HL-60/S4 (cell line): Measurements from ENCODE around the gene PSME3.
"Not testable (repeated sequence)": the region's sequence is repeated elsewhere in the genome, so short reads cannot be mapped to it uniquely, and the experiment has no call there.

ENCODE experiments used
- in situ Hi-C: fragments of 300-500 bp; cut with MboI; formaldehyde crosslinking; loops from 2 replicates; pipeline ENCODE4 v1.14.3; 2022; ENCODE audit warnings: low sequenced_read_pairs

The PSME3 gene

DNA sequence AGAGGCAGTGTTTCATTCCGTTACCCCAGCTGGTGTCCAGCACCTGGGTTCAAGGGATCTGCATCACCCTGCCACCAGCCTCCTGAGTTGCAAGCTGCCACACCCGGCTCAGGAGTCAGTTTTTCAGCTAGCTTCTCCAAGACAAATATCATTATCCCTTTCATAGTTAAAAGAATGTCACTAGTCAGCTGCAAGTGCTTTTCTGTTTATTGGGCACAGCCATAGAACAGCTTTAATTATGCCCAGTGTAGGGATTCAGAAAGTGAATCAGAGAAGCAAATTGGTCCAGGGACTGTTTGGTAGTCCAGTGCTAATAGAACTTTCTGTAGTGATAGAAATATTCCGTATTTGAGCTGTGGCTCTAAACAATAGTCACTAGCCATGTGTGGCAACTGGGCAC is 14.9 kb downstream of the PSME3 start:
- in situ Hi-C loops = loop anchor here (25.0 kb wide), 2 partner anchors 89 to 464 kb away; no protein-coding TSS in a partner anchor

DNA sequence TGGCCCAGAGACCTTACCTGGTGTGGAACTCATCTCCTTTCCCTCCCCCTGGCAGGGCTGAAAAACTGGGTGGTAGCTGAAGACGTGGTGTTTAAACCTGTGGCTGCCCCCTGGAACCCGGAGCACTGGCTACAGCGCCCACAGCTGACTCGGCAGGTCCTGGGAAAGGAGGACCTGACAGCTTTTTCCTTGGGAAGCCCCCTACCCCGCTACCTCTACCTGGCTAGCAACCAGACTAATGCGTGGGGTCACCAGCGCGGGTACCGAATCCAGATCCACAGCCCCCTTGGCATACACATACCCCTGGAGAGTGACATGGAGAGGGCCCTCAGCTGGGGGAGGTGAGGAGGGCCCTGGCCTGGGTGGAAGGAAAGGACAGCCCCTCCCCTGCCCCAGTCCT is 15.8 kb downstream of the PSME3 start:
- in situ Hi-C loops = loop anchor here (25.0 kb wide), 2 partner anchors 88 to 463 kb away; no protein-coding TSS in a partner anchor

DNA sequence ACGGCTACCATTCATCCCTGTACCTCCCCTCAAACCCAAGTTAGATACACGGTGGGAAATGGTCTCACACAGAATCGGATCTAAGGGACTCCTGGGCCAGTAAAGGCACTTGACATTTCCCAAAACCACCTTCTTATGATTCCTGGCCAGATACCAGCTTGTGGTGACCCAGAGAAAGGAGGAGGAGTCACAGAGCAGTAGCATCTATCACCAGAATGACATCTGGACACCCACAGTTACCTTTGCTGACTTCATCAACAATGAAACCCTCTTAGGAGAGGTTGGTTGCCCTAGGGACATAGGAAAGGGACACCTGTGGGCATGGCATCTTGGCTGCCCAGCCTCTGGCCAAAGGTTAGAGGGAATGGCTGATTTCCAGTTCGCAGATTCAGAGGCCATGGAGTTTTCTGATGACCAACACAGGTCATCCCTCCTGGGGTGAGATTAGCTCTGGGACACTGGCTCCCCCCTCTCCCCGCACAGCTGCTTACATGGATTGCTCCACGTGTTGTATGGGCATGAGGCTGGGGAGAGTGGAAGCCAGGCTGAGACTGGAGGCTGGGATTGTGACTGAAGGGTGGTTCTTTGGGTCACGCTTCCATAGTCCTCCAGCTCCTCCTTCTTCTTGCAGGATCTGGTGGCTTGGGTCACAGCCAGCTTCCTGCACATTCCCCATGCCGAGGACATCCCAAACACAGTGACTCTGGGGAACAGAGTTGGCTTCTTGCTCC is 16.4 kb downstream of the PSME3 start:
- in situ Hi-C loops = loop anchor here (25.0 kb wide), 2 partner anchors 88 to 463 kb away; no protein-coding TSS in a partner anchor

DNA sequence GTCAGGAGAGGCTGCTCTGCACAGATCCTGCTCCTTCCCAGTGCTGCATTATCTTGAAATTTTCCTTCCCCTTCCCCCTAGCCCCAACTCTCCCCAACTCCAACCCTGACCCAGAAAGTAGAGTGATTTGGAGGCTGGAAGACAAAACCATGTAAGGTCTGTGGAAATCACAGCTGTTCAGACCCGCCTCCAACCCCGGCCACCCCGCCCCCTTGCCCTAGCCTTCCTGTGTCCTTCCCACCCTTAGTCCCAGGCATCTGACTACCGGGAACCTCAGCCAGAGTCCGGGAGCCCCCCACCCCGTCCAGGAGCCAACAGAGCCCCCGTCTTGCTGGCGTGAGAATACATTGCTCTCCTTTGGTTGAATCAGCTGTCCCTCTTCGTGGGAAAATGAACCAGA is 17.8 kb downstream of the PSME3 start, which contains the start of gene AOC3:
Gene AOC3, plus strand, starts transcription at position 246 of the 400 bp plus-strand sequence. Its CDS starts 145 bp downstream, at position 391.
- in situ Hi-C loops = no loop called here

DNA sequence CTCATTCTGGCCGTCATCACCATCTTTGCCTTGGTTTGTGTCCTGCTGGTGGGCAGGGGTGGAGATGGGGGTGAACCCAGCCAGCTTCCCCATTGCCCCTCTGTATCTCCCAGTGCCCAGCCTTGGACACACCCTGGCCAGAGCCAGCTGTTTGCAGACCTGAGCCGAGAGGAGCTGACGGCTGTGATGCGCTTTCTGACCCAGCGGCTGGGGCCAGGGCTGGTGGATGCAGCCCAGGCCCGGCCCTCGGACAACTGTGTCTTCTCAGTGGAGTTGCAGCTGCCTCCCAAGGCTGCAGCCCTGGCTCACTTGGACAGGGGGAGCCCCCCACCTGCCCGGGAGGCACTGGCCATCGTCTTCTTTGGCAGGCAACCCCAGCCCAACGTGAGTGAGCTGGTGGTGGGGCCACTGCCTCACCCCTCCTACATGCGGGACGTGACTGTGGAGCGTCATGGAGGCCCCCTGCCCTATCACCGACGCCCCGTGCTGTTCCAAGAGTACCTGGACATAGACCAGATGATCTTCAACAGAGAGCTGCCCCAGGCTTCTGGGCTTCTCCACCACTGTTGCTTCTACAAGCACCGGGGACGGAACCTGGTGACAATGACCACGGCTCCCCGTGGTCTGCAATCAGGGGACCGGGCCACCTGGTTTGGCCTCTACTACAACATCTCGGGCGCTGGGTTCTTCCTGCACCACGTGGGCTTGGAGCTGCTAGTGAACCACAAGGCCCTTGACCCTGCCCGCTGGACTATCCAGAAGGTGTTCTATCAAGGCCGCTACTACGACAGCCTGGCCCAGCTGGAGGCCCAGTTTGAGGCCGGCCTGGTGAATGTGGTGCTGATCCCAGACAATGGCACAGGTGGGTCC is 18.4 kb downstream of the PSME3 start:
- in situ Hi-C loops = not testable (repeated sequence)

DNA sequence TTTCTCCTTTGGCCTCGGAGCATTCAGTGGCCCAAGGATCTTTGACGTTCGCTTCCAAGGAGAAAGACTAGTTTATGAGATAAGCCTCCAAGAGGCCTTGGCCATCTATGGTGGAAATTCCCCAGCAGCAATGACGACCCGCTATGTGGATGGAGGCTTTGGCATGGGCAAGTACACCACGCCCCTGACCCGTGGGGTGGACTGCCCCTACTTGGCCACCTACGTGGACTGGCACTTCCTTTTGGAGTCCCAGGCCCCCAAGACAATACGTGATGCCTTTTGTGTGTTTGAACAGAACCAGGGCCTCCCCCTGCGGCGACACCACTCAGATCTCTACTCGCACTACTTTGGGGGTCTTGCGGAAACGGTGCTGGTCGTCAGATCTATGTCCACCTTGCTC is 19.2 kb downstream of the PSME3 start:
- in situ Hi-C loops = no loop called here

DNA sequence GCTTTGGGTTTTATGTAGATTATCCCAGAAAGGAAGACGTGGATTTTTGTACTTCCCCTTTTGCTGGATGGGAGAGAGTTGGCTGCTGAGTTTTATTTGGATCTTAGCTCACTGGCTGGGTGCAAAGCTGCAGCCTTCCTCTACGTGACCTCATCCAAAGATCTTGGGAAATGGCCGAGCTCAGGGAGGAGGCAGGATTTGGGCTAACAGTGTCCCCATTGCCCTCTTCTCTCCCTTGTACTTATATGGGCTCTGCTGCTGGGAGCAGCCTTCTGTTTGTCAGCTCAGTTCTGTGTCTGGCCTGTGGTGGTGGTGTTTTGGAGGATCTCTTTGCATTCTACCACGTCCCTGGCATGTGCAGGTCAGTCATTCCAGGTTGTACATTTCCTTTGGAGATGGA is 19.8 kb downstream of the PSME3 start:
- in situ Hi-C loops = no loop called here

DNA sequence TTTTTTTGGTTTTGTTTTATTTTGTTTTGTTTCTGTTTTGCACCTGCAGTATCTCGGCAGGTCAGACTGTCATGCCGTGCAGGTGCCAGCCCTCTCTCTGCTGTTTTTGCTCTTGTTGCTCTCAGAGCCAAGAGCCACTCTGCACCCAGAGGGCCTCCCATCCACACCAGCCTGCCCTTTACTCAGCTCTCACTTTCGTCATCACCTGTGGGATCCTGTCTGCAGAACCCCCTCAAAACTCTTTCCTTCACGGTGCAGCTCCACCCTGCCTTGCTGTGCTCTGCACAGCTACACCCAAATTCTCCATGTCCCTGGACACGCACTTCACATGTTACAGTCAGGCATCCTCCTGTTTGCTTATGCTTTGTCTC is 20.4 kb downstream of the PSME3 start:
- in situ Hi-C loops = no loop called here

DNA sequence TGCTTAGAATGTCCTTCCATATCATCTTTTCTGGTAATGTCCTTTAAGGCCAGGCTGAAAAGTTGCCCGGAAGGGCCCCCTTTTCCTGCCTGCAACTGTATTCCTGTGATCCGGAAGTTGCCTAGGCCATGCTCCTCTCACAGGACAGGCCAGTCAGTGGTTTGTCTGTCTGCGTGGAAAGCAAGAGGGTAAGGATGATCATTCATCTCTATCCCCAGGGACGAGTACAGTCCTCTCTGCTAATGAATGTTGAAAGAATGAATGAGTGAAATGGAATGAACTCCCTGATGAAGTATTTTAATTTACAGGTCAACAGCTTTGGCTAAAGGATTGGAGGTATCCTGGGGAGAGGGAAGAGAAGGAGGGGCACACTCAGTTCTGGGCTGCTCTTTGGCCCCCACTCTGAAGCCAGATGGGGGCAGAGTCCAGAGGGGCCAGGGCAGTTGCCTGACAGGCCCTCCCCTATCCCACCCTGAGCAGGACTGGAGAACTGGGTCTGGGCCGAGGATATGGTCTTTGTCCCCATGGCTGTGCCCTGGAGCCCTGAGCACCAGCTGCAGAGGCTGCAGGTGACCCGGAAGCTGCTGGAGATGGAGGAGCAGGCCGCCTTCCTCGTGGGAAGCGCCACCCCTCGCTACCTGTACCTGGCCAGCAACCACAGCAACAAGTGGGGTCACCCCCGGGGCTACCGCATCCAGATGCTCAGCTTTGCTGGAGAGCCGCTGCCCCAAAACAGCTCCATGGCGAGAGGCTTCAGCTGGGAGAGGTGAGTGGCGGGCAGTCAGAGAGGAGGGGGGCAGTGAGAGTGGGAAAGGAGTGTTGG is 21.0 kb downstream of the PSME3 start:
- in situ Hi-C loops = no loop called here

DNA sequence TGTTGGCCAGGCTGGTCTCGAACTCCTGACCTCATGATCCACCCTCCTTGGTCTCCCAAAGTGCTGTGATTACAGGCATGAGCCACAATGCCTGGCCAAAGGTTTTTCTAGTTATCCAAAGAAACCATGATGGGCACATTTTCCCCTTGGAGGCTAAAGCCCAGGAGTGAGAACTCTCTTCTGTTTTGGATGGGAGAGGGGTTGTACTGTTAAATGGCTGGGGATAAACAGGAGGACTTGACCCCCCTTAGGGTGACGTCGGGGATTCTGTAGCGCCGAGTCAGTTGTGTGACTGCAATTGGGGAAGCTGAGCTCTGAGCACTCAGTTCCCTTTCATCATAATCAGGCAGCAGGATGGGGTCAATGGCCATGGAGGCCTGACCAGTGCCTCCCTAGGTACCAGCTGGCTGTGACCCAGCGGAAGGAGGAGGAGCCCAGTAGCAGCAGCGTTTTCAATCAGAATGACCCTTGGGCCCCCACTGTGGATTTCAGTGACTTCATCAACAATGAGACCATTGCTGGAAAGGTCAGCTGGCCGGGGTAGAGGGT is 21.9 kb downstream of the PSME3 start:
- in situ Hi-C loops = no loop called here

DNA sequence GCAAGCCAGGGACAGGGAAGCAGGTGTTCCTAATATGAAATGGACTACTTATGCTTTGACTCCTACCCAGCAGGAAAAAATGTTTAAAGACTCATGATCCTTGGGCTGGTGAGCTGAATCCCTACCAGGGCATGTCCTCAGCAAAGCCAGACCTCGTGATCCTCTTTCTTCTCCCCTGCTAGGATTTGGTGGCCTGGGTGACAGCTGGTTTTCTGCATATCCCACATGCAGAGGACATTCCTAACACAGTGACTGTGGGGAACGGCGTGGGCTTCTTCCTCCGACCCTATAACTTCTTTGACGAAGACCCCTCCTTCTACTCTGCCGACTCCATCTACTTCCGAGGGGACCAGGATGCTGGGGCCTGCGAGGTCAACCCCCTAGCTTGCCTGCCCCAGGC is 22.9 kb downstream of the PSME3 start:
- in situ Hi-C loops = not testable (repeated sequence)

DNA sequence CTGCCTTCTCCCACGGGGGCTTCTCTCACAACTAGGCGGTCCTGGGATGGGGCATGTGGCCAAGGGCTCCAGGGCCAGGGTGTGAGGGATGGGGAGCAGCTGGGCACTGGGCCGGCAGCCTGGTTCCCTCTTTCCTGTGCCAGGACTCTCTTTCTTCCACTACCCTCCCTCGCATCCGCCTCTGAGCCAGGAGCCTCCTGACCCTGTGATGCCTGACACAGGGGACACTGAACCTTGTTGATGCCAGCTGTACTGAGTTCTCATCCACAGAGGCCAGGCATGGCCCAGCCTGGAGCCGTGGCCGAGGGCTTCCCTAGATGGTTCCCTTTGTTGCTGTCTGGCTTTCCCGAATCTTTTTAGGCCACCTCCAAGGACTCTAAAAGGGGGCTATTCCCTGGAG is 23.3 kb downstream of the PSME3 start:
- in situ Hi-C loops = not testable (repeated sequence)

DNA sequence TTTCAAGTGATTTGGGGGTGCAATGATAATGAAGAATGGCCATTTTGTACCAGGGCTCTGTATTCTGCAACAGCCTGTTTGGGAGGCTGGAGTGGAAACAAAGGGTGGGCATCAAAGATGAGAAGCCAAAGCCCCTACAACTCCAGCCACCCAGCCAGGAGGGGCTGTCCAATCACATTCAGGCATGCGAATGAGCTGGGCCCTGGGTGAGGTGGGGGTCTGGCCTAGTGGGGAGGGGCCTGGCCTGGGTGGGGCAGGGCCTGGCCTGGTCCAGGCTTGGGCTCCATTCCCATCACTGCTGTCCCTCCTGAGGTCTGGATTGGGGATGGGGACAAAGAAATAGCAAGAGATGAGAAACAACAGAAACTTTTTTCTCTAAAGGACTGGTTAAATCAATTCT is 24.2 kb downstream of the PSME3 start:
- in situ Hi-C loops = no loop called here

DNA sequence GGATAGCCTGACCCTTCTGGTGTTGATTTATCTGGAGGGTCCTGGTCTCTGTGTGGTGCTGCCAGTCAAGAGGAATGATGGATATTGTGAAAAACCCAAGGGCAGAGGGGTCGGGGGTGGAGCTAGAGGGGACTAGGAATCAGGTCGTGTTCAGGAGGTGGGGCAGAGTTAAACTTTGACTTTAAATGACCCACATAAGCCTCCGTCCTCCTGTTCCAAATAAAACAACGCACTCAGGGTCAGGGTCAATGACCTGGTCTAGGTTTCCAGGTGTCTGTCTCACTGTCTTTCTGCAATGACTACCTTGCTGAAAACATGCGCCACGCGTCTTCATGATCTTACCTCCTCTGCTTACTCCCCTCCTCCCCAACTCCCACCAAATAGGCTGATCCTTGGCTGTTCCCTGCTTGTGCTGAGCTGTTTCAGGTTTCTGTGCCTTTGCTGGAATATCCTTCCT is 32.5 kb downstream of the PSME3 start:
- in situ Hi-C loops = no loop called here

DNA sequence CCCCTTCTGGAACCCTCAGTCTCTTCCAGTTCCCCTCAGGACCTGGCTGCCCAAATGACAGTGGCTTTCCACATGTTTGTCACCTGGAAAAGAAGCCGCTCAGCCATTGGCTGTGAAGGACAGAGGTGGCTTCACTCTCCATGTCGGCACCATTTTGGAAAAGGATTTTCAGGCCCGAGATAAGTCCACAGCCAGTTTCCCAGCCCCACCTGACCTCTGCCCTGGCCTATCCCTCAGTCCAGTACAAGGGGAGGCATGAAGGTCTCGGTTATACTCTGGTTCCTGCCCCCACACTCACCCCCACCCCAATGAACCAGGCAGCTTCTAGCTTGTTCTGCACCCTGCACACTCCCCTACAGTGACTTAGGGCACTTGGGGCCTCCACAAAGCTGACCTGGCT is 33.0 kb downstream of the PSME3 start:
- in situ Hi-C loops = no loop called here

DNA sequence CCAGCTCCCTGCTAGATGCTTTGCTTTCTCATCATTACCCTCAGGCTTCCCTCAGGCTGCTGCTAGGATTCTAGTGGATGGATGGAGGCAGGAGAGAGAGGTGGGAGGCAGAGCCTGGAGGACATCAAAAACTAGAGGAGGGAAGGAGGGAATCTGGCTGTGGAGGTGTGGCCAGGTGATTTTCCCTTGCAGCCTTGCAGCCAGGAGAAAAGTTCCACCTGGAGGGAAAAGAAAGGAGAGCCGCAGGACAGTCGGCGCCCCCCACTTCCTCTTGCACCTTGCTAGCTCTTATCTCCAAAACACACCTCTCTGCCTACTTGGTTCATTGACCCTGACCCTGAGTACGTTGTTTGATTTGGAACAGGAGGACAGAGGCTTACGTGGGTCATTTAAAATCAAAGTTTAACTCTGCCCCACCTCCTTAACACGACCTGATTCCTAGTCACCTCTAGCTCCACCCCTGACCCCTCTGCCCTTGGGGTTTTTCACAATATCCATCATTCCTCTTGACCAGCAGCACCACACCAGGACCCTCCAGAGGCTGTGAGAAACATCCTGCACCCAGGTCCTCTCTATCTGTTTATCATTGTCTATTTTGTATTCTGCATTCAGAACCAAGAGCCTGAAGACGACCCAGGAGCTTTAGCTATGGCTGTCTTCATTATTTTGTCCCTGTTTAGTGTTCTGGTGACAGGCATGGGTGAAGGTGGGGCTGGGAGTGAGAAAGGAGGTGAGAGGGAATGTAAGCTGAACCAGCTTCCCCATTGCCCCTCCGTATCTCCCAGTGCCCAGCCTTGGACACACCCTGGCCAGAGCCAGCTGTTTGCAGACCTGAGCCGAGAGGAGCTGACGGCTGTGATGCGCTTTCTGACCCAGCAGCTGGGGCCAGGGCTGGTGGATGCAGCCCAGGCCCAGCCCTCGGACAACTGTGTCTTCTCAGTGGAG is 33.7 kb downstream of the PSME3 start:
- in situ Hi-C loops = no loop called here

DNA sequence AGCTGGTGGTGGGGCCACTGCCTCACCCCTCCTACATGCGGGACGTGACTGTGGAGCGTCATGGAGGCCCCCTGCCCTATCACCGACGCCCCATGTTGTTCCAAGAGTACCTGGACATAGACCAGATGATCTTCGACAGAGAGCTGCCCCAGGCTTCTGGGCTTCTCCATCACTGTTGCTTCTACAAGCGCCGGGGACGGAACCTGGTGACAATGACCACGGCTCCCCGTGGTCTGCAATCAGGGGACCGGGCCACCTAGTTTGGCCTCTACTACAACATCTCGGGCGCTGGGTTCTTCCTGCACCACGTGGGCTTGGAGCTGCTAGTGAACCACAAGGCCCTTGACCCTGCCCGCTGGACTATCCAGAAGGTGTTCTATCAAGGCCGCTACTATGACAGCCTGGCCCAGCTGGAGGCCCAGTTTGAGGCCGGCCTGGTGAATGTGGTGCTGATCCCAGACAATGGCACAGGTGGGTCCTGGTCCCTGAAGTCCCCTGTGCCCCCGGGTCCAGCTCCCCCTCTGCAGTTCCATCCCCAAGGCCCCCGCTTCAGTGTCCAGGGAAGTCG is 34.6 kb downstream of the PSME3 start:
- in situ Hi-C loops = not testable (repeated sequence)

DNA sequence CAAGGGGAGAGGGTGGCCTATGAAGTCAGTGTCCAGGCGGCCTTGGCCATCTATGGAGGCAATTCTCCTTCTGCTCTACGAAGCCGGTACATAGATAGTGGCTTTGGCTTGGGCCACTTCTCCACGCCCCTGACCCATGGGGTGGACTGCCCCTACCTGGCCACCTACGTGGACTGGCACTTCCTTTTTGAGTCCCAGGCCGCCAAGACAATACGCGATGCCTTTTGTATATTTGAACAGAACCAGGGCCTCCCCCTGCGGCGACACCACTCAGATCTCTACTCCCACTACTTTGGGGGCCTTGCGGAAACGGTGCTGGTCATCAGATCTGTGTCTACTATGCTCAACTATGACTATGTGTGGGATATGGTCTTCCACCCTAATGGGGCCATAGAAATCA is 35.1 kb downstream of the PSME3 start:
- in situ Hi-C loops = no loop called here

DNA sequence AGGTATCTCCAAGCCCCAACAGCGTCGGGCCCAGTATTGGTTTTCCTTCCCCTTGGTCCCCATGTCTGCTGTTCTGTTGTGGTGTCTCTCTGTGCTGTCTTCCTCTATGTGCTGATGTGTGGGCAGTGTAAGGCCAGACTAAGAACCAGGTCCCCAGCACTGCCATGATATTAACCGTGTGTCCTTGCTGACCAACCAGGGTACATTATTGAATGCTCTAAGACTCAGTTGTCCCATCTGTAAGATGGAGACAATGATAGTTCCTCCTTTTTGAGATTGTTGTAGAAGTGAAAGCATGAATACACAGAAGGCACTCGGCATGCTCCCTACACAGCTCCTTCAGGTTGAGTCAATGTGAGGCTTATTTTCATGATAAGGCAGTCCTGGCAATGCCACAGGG is 38.5 kb downstream of the PSME3 start:
- in situ Hi-C loops = no loop called here
